MV-4-11 (cell line): ENCODE data around the gene DNAJC27.
A peak's percentile ranks its signal among the peaks of the same experiment; 100 is the strongest.
"Not testable (repeated sequence)": the region's sequence is repeated elsewhere in the genome, so short reads cannot be mapped to it uniquely, and the experiment has no call there.

ENCODE experiments used
- DNase-seq: peaks from one replicate; lab custom pipeline; 2025; lab: John Stamatoyannopoulos, UW

Gene DNAJC27

GRCh38 chr2:24971536-24972314 is at the start of gene DNAJC27:
DNAJC27 (minus strand) TSS chr2:24971955; CDS start chr2:24971904, 51 bp downstream.
- peak; percentile 94 for DNase-seq

- DNase-seq = no peak
Observed at GRCh38 chr2:25018681-25019080, 46.9 kb upstream of the DNAJC27 start.

- no peak for DNase-seq
Observed at GRCh38 chr2:25014631-25015030, 42.9 kb upstream of the DNAJC27 start.

GRCh38 chr2:25011342-25011741 is 39.6 kb upstream of the DNAJC27 start:
- DNase-seq = not testable (repeated sequence)

GRCh38 chr2:25009954-25010353 is 38.2 kb upstream of the DNAJC27 start:
- peak; percentile 72 for DNase-seq

GRCh38 chr2:25002066-25002465 is 30.3 kb upstream of the DNAJC27 start:
- DNase-seq = no peak

GRCh38 chr2:25001325-25001637 is 29.5 kb upstream of the DNAJC27 start:
- DNase-seq = no peak

- no peak for DNase-seq
Observed at GRCh38 chr2:25000503-25001324, 29.0 kb upstream of the DNAJC27 start.

GRCh38 chr2:25000036-25000435 is 28.3 kb upstream of the DNAJC27 start:
- DNase-seq = no peak

- DNase-seq = not testable (repeated sequence)
Observed at GRCh38 chr2:24999097-24999496, 27.3 kb upstream of the DNAJC27 start.

- no peak for DNase-seq
Observed at GRCh38 chr2:24994146-24994724, 22.5 kb upstream of the DNAJC27 start.

GRCh38 chr2:24993406-24994145 is 21.8 kb upstream of the DNAJC27 start:
- no peak for DNase-seq

- no peak for DNase-seq
Observed at GRCh38 chr2:24986372-24986771, 14.6 kb upstream of the DNAJC27 start.

GRCh38 chr2:24985511-24985910 is 13.8 kb upstream of the DNAJC27 start:
- no peak for DNase-seq

GRCh38 chr2:24984912-24985311 is 13.2 kb upstream of the DNAJC27 start:
- DNase-seq = no peak

- no peak for DNase-seq
Observed at GRCh38 chr2:24981411-24982136, 9.8 kb upstream of the DNAJC27 start.

- DNase-seq = no peak
Observed at GRCh38 chr2:24978661-24979060, 6.9 kb upstream of the DNAJC27 start.

- DNase-seq = no peak
Observed at GRCh38 chr2:24977631-24978030, 5.9 kb upstream of the DNAJC27 start.

- DNase-seq = no peak
Observed at GRCh38 chr2:24973812-24974211, 2.1 kb upstream of the DNAJC27 start.

GRCh38 chr2:24972315-24972961 is 683 bp upstream of the DNAJC27 start:
- peak; percentile 13 for DNase-seq

- no peak for DNase-seq
Observed at GRCh38 chr2:24971286-24971535, 544 bp downstream of the DNAJC27 start.
